GM21423 (cell line): ENCODE data around the gene MAGI2.
"Not testable (repeated sequence)": the region's sequence is repeated elsewhere in the genome, so short reads cannot be mapped to it uniquely, and the experiment has no call there.

ENCODE experiments used
- ATAC-seq: cut with Tn5 transposase; IDR thresholded peaks from one replicate; pipeline ENCODE4 v1.9.1; 2021; ENCODE audit warnings: mild to moderate bottlenecking, moderate library complexity; ENCODE audit not compliant: unreplicated experiment

The MAGI2 gene

DNA sequence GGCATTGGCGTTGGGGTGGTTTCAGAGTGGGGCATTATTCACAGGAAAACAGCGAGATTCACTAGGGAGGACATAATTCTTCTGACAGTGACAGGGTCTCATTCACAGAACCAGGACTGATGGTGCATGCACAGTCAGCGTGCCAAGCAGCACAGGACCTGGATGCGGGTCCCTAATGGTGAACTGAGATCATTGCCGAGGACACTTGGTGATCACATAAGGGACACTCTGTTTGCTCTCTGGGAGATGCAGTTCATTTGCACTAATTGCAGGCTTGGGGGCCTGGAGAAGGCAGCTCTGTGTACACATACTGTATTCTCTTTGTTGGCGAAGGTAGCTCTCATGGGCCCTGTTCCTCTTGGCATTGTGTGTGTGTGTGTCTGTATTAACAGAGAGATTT is 938.8 kb downstream of the MAGI2 start:
- ATAC-seq = no peak

DNA sequence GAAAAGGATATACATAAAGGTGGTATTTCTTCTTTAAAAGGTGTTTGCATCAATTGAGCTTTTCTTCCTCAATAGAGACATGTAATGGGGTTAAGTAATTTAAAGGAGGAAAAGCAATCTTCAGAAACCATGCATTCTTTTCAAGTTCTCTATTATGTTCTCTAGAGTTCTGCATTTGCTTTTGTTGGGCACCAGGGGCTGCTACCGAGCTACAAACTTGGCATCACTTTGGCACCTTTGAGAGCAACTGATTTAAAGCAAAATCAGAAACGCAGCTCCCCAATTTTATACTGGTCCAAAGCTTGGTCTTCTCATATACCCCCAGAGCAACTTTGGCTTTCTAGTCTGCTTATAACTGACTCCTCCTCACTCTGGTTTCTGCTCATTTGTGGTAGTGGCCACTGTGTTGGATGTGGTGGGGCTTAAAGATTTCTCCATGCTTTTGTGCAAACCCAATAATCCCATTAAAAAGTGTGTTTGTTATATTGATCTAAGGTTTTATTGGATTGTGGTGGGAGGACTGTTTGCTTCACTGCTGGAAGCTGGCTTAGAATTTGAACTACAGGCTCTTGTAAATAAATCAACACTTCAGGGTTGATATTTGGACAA is 942.8 kb downstream of the MAGI2 start:
- no peak for ATAC-seq

DNA sequence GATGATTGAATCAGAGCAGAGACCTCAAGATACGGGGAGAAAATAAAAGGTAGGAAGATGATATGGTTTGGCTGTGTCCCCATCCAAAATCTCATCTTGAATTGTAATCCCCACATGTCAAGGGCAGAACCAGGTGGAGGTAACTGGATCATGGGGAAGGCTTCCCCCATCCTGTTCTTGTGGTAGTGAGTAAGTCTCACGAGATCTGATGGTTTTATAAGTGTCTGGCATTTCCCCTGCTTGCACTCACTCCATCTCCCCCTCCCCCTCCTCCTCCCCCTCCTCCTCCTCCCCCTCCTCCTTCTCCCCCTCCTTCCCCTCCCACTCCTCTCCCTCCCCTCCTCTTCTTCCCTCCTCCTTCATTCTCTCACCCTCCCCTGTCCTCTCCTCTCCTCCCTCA is 950.2 kb downstream of the MAGI2 start:
- not testable (repeated sequence) for ATAC-seq

- no peak for ATAC-seq
These were observed 952.4 kb downstream of the MAGI2 start for GRCh38 chr7:78501064-78501463.

GRCh38 chr7:78499971-78500370 is 953.5 kb downstream of the MAGI2 start:
- no peak for ATAC-seq

- no peak for ATAC-seq
These were observed 954.2 kb downstream of the MAGI2 start for GRCh38 chr7:78499283-78499682.

DNA sequence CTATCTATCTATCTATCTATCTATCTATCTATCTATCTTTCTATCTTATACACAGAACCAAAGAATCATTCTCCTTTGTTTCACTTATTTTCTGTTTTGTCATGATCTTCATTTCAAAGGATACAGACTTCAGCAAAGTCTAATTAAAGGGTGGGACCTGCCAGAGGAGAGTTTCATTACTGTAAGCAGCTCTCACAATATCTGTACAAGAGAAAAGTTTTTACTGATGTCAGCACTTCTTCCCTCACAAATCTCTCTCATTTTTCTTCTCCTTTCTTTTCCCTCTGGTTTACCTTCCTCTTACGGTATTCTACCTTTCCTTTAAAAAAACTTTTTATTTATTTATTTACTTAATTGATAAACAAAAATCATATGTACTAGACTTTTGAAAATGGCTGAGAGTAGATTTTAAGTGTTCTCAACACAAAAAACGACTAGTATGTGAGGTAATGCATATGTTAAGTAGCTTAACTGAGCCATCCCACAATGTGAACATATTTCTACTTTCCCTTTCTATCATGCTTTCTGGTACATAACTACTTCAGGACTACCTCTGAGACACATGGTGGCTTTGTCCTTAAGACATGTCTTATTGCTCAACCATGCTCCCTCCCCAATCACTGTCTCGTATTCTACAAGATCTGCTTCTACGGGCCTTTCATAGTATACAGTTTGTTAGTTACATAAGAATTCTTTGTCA is 955.6 kb downstream of the MAGI2 start:
- no peak for ATAC-seq

GRCh38 chr7:78496096-78496630 is 957.3 kb downstream of the MAGI2 start:
- ATAC-seq = no peak

DNA sequence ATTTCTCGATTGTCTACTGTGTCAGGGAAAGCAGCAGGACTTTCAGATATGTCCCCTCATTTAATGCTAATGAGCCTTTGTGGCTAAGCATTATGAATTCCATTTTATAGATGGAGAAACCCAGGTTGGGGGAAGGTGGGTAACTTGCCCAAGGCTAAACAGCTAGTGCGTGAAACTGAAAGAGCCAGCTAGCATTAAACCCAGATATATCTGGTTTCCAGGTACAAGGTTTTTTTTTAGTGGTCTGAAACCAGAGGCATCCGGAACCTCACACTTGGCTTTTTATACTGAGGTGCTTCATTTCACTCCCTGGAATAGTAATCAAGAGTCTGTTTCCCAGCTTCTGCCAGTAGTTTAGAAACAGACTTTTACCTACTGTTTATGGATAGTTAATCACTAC is 960.1 kb downstream of the MAGI2 start:
- ATAC-seq = no peak

DNA sequence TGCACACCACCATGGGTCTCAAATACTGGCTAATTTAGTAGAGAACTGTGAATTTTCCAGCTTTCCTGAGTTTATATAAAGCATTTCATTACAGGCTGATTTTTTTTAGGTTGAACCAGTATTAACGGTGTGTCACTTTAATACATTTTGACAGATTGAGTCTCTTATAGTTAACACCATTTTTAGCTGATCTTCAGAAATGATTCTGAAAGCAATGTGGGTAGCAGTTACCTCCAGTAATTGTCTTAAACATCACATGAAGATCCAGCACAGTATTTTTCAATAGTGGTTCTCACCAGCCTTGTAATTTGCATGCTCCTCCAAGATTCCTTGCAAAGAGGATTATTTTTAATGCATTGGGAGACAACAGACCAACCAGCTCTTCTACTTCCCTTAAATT is 961.3 kb downstream of the MAGI2 start:
- no peak for ATAC-seq

GRCh38 chr7:78490524-78490923 is 962.9 kb downstream of the MAGI2 start:
- no peak for ATAC-seq

DNA sequence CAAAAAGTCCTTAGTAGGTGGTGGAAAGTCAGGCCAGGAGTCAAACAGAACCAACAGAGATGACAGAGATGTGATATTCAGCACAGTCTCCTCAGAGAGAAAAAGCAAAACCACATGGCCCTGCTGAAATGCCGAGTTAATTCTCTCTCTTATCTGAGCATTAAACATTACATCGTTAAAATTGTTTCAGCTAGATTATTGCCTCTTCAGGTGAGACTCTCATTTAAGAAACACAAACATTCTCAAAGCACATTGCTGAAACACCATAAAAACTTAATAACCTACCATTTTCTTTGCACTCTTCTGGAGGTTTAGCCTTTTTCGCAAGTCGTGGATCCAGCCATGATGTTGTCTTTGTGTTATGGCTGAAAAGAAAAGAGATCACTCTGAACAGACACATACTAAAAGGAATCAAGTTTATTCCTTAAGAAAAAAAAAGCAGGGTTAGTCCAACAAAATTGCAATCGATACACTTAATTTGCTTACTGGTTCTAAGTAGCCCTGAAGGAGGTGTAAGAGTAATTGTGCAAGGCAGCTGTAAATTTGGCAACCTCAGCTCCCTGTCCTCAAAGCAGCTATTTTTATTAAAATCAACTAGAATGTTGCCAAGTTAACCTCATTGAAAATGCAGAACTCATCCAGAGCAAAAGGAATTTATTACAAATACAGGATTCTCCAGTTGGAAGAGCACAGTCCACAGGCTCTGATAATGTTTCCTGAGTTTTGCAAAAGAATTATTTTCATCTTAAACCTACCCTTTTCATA is 963.8 kb downstream of the MAGI2 start:
- ATAC-seq = no peak

DNA sequence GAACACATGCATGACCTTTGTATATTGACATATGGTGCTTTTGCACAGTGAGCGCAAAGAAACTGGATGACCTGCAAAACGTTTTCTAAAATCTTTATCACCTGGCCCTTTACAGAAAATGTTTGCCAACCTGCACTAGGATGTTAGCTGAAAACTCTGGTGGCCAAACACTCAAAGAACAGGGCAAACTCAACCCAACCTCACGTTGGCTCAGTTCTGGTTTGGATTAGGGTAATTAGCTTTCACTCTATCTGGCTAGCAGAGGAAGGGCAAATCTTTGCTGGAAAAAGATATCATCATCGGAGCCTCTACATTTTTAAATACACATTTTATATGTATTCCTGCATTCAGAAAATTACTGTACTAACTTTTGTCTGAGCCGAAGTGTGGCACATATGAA is 966.0 kb downstream of the MAGI2 start:
- no peak for ATAC-seq

GRCh38 chr7:78479348-78479747 is 974.1 kb downstream of the MAGI2 start:
- ATAC-seq = no peak

- ATAC-seq = no peak
These were observed 976.5 kb downstream of the MAGI2 start for GRCh38 chr7:78476851-78477405.

- no peak for ATAC-seq
These were observed 979.7 kb downstream of the MAGI2 start for GRCh38 chr7:78473571-78474301.

GRCh38 chr7:78473021-78473420 is 980.4 kb downstream of the MAGI2 start:
- ATAC-seq = no peak

DNA sequence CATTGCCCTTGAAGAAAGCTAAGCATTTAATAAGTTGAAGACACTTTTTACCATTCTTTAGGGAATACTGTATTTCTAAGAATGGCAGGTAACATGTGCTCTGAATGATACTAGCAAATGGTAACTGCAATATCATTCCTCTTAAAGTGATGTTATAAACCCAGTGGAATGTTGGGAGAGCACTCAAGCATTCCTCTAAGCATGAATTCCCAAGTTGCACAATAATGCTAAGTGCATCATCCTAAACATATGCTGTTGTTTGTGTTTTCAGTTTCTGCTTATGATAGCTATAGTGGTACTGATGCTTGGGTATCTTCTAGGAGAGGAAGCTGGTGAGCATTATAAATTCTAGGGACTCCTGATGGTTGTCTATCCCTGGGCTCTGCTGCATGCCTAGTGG is 980.9 kb downstream of the MAGI2 start:
- ATAC-seq = no peak

DNA sequence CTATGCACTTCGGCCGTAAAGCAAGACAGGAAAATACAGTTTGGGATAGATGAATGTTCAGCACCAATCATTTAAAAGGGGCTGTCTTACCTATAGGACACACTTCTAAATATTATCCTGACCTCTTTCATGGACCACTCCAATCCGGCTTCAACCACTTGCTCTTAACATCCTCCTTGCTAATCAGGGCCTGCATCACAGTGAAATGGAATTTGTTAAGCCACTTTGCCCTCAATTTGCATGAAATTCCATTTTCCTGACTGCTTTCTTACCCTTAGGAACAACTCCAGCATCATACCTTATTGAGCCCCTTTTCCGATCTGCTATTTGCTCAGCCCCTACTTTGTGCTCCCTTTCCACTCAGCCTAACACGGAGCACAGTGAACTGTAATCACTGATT is 987.6 kb downstream of the MAGI2 start:
- ATAC-seq = no peak

DNA sequence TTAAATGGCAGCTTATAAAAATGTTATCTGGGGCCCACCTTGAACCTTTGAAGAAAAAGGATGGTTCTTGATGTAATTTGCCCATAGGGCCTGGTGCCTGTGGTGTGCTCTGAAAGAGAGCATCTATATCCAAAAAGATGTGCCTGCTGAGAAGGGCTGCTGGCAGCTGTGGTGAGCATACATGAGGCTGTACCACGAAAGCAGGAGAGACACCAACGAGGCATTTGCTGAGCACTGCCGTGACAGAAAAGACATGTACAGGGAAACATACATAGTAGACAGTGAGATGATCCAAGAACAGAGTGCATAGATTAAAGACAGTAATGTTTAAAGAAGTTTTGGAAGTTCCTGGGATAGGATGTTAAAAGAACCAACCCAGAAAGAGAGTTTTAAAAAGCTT is 990.4 kb downstream of the MAGI2 start:
- no peak for ATAC-seq

- no peak for ATAC-seq
These were observed 1002.8 kb downstream of the MAGI2 start for GRCh38 chr7:78450706-78451105.
